H1 (cell line): ENCODE measurements around the gene FAM186B. TPM values are rescaled to one million over a fixed set of nuclear protein-coding genes. Genes with fewer than 3 reads are reported as not detected.

Experiments
- CEBPB ChIP-seq: IDR thresholded peaks from 2 replicates; pipeline ENCODE4 v1.6.1; 2012; ENCODE audit warnings: low read depth, low read length
- PHF8 ChIP-seq: fragments of 200-600 bp; sonication (generic); conservative IDR thresholded peaks from 2 replicates; pipeline ENCODE4 v1.7.1; 2012; ENCODE audit warnings: low read depth, mild to moderate bottlenecking, inconsistent platforms, low read length, moderate library complexity
- POLR2A ChIP-seq, 2 experiments: IDR thresholded peaks; 1 replicate in 1 of 2; 2 replicates in 1 of 2; pipeline ENCODE4 v1.6.1; 2011; ENCODE audit warnings: low read depth in 2 of 2, low read length in 2 of 2, mild to moderate bottlenecking in 2 of 2; ENCODE audit errors: control extremely low read depth in 1 of 2
- POLR2AphosphoS5 ChIP-seq: IDR thresholded peaks from 2 replicates; pipeline ENCODE4 v1.6.1; 2011; ENCODE audit warnings: low read depth, low read length
- polyA plus RNA-seq, 7 experiments: library from polyadenylated mRNA; depleted of rRNA in 3 of 7; stranded (reverse) in 5 of 7; unstranded in 2 of 7; fragments of >200 nt in 5 of 7; fragments of 200-250 nt in 2 of 7; gene quantifications; 1 replicate in 5 of 7; 2 replicates in 1 of 7; 4 replicates in 1 of 7; pipeline versions ENCODE4 v1.2.1 to v1.2.3, GENCODE V29; 2011 to 2013; ENCODE audit warnings: missing spikeins in 2 of 7, mixed read lengths in 2 of 7
- total RNA-seq: library from RNA; stranded (reverse); fragmentation: NEBNext Ultra II Directional; extraction: Animal tissue kit (Norgen Biotek cat#: 25700); gene quantifications from 2 replicates; pipeline ENCODE4 v1.2.1, GENCODE V29; 2021
- TF ChIP-seq, protein P1 (sequence below): fragments of 300-600 bp; sonication (generic); IDR thresholded peaks from 2 replicates; pipeline ENCODE4 v1.7.1; 2012; ENCODE audit warnings: low read length, moderate library complexity, mild to moderate bottlenecking, inconsistent platforms; ENCODE audit not compliant: insufficient replicate concordance

Gene FAM186B
- total and polyA plus RNA-seq, 2 of the 8 experiments (the other 6 are each of a cell fraction or from before 2014, with no cell fraction given) = 0.12 to 0.73 TPM

GRCh38 chr12:49598527-49598926 lies 6.9 kb downstream of the FAM186B start (continued):
- TF ChIP-seq, protein P1, sequence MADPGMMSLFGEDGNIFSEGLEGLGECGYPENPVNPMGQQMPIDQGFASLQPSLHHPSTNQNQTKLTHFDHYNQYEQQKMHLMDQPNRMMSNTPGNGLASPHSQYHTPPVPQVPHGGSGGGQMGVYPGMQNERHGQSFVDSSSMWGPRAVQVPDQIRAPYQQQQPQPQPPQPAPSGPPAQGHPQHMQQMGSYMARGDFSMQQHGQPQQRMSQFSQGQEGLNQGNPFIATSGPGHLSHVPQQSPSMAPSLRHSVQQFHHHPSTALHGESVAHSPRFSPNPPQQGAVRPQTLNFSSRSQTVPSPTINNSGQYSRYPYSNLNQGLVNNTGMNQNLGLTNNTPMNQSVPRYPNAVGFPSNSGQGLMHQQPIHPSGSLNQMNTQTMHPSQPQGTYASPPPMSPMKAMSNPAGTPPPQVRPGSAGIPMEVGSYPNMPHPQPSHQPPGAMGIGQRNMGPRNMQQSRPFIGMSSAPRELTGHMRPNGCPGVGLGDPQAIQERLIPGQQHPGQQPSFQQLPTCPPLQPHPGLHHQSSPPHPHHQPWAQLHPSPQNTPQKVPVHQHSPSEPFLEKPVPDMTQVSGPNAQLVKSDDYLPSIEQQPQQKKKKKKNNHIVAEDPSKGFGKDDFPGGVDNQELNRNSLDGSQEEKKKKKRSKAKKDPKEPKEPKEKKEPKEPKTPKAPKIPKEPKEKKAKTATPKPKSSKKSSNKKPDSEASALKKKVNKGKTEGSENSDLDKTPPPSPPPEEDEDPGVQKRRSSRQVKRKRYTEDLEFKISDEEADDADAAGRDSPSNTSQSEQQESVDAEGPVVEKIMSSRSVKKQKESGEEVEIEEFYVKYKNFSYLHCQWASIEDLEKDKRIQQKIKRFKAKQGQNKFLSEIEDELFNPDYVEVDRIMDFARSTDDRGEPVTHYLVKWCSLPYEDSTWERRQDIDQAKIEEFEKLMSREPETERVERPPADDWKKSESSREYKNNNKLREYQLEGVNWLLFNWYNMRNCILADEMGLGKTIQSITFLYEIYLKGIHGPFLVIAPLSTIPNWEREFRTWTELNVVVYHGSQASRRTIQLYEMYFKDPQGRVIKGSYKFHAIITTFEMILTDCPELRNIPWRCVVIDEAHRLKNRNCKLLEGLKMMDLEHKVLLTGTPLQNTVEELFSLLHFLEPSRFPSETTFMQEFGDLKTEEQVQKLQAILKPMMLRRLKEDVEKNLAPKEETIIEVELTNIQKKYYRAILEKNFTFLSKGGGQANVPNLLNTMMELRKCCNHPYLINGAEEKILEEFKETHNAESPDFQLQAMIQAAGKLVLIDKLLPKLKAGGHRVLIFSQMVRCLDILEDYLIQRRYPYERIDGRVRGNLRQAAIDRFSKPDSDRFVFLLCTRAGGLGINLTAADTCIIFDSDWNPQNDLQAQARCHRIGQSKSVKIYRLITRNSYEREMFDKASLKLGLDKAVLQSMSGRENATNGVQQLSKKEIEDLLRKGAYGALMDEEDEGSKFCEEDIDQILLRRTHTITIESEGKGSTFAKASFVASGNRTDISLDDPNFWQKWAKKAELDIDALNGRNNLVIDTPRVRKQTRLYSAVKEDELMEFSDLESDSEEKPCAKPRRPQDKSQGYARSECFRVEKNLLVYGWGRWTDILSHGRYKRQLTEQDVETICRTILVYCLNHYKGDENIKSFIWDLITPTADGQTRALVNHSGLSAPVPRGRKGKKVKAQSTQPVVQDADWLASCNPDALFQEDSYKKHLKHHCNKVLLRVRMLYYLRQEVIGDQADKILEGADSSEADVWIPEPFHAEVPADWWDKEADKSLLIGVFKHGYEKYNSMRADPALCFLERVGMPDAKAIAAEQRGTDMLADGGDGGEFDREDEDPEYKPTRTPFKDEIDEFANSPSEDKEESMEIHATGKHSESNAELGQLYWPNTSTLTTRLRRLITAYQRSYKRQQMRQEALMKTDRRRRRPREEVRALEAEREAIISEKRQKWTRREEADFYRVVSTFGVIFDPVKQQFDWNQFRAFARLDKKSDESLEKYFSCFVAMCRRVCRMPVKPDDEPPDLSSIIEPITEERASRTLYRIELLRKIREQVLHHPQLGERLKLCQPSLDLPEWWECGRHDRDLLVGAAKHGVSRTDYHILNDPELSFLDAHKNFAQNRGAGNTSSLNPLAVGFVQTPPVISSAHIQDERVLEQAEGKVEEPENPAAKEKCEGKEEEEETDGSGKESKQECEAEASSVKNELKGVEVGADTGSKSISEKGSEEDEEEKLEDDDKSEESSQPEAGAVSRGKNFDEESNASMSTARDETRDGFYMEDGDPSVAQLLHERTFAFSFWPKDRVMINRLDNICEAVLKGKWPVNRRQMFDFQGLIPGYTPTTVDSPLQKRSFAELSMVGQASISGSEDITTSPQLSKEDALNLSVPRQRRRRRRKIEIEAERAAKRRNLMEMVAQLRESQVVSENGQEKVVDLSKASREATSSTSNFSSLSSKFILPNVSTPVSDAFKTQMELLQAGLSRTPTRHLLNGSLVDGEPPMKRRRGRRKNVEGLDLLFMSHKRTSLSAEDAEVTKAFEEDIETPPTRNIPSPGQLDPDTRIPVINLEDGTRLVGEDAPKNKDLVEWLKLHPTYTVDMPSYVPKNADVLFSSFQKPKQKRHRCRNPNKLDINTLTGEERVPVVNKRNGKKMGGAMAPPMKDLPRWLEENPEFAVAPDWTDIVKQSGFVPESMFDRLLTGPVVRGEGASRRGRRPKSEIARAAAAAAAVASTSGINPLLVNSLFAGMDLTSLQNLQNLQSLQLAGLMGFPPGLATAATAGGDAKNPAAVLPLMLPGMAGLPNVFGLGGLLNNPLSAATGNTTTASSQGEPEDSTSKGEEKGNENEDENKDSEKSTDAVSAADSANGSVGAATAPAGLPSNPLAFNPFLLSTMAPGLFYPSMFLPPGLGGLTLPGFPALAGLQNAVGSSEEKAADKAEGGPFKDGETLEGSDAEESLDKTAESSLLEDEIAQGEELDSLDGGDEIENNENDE = no peak
- TF ChIP-seq POLR2A (IDR thresholded peaks at IDR 0.05; ENCODE audit: control extremely low read depth in 1 of 2, low read depth in 2 of 2, low read length in 2 of 2) (no peak), CEBPB (no peak), PHF8 (no peak), POLR2AphosphoS5 (no peak)
- TF ChIP-seq, all 59 proteins: peak for 0
